IPS-18a (cell line): ENCODE results near the gene SLC35F6.
"Not testable (repeated sequence)": the region's sequence is repeated elsewhere in the genome, so short reads cannot be mapped to it uniquely, and the experiment has no call there.

Source experiments
- H3K27ac ChIP-seq: one replicate; pipeline ENCODE4 v1.5.1; 2013; ENCODE audit warnings: low read length
- H3K27me3 ChIP-seq: one replicate; pipeline ENCODE4 v1.6.1; 2013; ENCODE audit warnings: mild to moderate bottlenecking, low read length; ENCODE audit not compliant: control insufficient read depth, insufficient read depth
- H3K36me3 ChIP-seq: one replicate; pipeline ENCODE4 v1.6.1; 2013; ENCODE audit warnings: low read depth, low read length; ENCODE audit not compliant: control insufficient read depth
- H3K4me1 ChIP-seq: one replicate; pipeline ENCODE4 v1.6.1; 2013; ENCODE audit warnings: low read depth, low read length; ENCODE audit not compliant: control insufficient read depth
- H3K4me3 ChIP-seq: one replicate; pipeline ENCODE4 v1.5.1; 2013; ENCODE audit warnings: low read length
- H3K9ac ChIP-seq: one replicate; pipeline ENCODE4 v1.6.1; 2013; ENCODE audit warnings: mild to moderate bottlenecking, low read length, moderate library complexity
- H3K9me3 ChIP-seq: one replicate; pipeline ENCODE4 v1.6.1; 2013; ENCODE audit warnings: low read depth, low read length; ENCODE audit not compliant: control insufficient read depth

SLC35F6 gene

DNA sequence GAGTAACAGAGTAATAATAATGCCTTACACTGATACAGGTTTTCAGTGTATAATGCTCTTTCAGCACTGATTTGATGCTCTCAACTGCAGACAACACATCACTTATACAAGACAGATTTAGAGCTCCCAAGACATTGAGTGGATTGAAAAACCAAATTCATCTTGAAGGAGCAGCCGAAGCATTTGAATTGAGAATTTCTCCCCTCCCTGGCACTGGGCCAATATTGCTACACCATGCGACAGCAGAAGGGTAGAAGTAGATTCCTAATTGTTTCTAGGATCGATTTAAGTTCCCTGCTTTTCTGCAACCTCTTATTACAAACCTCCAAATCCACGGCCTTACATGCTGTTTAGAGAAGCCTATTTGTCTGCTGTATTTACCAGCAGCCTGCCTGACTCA lies 37.2 kb downstream of the SLC35F6 start:
- Histone ChIP-seq H3K36me3 (peaks cover 15% of the 10 kb centered on the region), H3K9me3 (no peaks in the 10 kb centered on the region), H3K9ac (no peak overlapping the region), H3K27me3 (no peaks in the 10 kb centered on the region), H3K4me1 (no peaks in the 10 kb centered on the region), H3K4me3 (no peak overlapping the region), H3K27ac (no peak overlapping the region)

DNA sequence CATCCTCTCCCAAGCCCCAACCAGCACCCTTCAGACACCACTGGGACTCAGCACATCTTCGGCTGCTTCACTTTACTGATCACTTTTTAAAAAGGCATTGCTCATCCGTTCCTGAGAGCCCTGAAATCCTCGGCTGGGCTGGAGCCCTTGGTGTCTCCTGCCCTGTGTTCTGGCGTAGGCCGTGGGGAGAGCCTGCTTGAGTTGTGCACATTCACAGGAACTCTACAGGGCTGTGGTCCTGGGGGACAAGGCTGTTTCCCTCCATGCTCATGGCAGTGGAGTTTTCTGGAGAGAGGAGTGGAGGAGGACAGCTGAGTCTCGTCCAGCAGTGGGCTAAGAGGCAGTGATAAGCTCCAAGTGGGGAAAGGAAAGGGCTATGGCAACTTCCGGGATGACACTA lies 37.7 kb downstream of the SLC35F6 start:
- Histone ChIP-seq H3K36me3 (peaks cover 15% of the 10 kb centered on the region), H3K27ac (no peak overlapping the region), H3K9ac (no peak overlapping the region), H3K4me1 (no peaks in the 10 kb centered on the region), H3K9me3 (no peaks in the 10 kb centered on the region), H3K4me3 (no peak overlapping the region), H3K27me3 (no peaks in the 10 kb centered on the region)

DNA sequence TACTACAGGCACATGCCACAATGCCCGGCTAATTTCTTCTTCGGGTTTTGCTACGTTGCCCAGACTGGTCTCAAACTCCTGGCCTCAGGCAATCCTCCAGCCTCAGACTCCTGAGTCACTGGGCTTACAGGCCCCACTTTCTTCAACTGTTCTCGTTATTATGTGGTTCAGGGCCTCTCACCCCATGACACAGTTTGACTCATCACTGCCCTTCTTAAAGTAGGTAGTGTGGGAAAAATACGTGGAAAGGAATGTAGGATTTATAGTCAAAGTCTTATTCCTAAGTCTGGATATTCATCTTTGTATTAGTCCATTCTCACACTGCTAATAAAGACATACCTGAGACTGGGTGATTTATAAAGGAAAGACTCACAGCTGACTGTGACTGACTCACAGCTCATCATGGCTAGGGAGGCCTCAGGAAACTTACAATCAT lies 41.2 kb downstream of the SLC35F6 start:
- Histone ChIP-seq H3K4me3 (no peak overlapping the region), H3K27ac (no peak overlapping the region), H3K4me1 (no peaks in the 10 kb centered on the region), H3K36me3 (peaks cover 4% of the 10 kb centered on the region), H3K27me3 (no peaks in the 10 kb centered on the region), H3K9me3 (no peaks in the 10 kb centered on the region), H3K9ac (no peak overlapping the region)

DNA sequence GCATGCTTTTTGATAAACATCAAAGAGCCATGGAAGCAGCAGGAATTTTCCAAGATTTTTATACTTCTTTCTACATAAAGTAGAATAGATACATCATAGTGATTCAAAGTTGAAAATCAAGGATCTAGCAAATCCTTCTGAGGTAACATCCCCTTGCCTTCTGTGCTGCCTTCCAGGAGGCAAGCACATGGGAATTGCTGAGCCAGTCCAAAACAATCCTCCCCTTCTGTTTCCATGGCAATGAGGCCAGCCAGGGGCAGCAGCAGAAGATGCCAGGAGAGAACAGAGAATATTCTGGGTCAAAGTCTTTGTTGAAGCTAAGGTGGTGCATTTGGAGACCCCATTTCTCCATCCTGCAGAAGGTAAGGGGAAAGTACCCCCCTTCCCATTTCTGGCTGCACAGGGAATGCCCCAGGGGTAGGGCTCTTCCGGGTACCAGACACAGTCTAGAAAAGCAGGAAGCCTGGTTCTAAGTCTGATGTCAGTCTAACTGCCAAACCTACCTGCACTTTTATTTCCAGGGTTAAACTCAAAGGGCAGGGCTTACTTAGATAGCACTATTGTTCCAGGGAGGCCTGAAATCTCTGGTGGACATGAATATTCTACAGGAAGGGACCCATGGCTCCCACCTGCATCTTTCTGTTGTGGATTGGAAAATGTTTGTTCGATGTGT lies 43.8 kb downstream of the SLC35F6 start:
- no peaks in the 10 kb centered on the region for H3K9me3 ChIP-seq
- H3K27ac ChIP-seq = no peak overlapping the region
- no peaks in the 10 kb centered on the region for H3K4me1 ChIP-seq

DNA sequence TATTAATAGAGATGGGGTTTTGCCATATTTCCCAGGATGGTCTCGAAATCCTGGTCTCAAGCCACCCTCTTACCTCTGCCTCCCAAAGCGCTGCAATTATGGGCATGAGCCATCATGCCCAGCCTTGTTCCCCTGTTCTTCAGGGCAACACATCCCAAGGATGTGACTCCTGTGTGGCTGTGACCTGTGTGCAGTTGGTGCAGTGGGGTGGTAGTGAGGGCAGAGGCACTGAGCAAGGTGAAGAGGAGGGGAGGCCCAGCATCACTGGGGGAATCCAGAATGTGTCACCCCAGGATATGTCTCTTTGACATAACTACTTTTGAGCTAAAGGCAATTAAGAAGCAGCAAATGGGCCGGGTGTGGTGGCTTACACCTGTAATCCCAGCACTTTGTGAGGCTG lies 45.1 kb downstream of the SLC35F6 start:
- Histone ChIP-seq H3K9me3 (no peaks in the 10 kb centered on the region), H3K4me3 (no peak overlapping the region), H3K4me1 (no peaks in the 10 kb centered on the region), H3K9ac (no peak overlapping the region), H3K36me3 (no peaks in the 10 kb centered on the region), H3K27me3 (no peaks in the 10 kb centered on the region), H3K27ac (no peak overlapping the region)

More for the DNA sequence above, 43.8 kb downstream of the SLC35F6 start:
- H3K4me3 ChIP-seq = no peak overlapping the region
- H3K36me3 ChIP-seq = no peaks in the 10 kb centered on the region
- no peak overlapping the region for H3K9ac ChIP-seq
- H3K27me3 ChIP-seq = no peaks in the 10 kb centered on the region

DNA sequence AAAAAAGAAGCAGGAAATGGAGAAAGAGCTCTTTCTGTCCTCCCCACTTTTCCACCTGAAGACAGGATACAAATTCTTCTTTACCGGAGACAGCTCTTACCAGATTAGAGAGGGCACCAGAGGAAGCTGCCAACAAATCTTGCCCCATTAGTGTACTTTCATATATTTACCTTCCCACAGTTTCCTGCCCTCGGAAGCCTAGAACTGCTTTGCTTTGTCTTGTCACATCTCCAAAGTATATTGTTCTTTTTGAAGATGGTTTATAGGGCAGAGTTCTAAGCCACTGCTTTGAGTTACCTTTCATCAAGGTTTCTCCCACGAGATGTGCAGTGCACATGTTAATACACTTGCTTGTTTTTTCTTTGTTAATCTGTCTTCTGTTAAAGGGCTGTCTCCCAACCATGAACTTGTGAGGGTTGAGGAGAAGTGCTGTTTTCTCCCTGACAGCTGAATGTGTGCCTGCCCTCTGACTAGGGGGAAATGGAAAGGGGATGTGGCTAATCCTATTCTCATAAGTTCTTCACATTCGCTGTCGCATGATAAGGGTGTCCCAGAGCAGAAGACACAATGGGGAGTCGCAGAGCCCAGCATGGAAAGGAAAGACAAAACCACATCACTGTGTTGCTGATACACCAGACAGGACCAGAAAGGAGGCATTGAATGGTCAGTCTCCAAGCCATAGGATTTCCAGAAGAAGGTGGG lies 45.9 kb downstream of the SLC35F6 start:
- Histone ChIP-seq H3K27me3 (no peaks in the 10 kb centered on the region), H3K4me1 (no peaks in the 10 kb centered on the region), H3K4me3 (no peak overlapping the region), H3K27ac (no peak overlapping the region), H3K9ac (no peak overlapping the region), H3K9me3 (no peaks in the 10 kb centered on the region), H3K36me3 (no peaks in the 10 kb centered on the region)

DNA sequence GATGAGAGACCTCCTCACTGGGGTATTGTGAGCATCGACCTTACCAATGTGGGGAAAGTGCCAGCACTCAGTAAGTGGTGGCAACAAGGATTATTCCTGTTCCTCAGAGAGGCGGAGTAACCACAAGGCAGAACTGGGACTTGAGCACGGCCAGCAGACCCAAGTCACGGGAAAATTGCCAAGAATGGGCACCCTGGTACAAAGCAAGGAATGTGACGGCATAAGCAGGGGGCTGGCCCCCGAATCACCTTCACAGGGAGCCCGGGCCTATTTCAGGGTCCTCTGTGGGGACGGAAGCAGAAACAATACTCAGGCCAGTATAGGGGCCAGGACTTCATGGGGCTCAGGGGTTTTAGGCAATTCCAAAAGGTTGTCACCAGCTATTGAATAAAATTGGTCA lies 47.2 kb downstream of the SLC35F6 start:
- no peaks in the 10 kb centered on the region for H3K36me3 ChIP-seq
- H3K9me3 ChIP-seq = no peaks in the 10 kb centered on the region
- H3K4me3 ChIP-seq = no peak overlapping the region
- no peak overlapping the region for H3K27ac ChIP-seq
- no peak overlapping the region for H3K9ac ChIP-seq
- H3K27me3 ChIP-seq = no peaks in the 10 kb centered on the region
- H3K4me1 ChIP-seq = no peaks in the 10 kb centered on the region

DNA sequence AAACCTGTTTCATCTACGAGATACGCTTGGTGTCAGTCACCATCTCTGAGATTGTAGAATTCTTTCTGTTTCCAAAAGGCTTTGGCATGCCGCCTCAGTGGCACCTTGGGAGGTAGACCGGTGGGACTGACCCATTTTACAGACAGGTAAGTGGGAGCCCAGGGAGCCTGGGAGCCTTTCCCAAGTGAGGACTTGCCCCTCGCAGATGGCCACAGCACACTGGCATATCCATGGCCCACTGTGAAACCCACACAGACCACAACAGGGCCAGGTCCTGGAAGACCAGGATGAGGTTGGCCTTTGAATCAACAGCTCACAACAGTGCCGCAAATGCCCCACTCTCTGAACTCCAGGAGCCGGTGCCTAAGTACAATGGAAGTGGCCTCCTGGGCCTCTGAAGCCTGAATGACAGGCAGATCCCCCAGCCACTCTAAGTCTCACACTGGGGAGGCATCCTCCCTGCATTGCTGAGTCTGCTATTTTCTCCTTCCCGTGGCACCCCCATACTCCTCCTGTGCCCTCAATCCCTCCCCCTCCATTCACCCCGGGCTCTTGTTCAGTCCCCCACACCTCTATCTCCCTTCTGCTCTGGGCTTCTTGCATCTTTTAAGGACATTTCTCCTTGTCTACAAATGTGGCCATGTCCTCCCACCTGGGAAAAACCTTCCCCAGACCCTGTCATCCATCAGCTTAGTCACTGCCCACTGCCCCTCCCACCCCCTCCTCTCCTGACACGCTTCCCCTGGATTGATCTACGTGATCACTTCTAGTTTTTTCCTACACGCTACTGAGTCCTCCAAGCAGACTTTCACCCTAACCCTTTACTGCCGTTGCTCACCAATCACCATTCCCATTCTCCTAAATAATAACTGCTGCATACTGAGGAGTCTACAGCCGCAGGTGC lies 48.0 kb downstream of the SLC35F6 start:
- H3K4me1 ChIP-seq = no peaks in the 10 kb centered on the region
- no peak overlapping the region for H3K9ac ChIP-seq
- H3K4me3 ChIP-seq = no peak overlapping the region
- H3K27ac ChIP-seq = no peak overlapping the region
- no peaks in the 10 kb centered on the region for H3K27me3 ChIP-seq
- no peaks in the 10 kb centered on the region for H3K9me3 ChIP-seq
- no peaks in the 10 kb centered on the region for H3K36me3 ChIP-seq

DNA sequence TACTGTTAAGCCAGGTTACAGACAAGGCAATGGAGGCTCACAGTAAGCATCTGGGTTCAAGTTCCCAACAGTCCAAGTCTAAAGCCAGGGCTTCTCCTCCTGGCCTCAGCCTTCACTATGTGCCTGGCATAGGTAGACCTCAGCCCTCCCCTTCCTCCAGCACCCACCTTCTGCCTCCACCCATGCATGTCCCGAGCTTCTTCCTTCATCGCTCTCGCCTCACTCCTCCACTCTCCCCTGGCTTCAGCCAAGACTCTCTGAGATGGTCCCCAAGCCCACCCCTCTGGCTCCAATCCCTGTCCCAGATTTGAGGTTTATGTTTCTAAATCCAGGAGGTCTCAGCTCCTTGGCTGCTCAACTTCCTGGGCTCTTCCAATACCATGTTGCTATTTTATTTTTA lies 48.6 kb downstream of the SLC35F6 start:
- no peaks in the 10 kb centered on the region for H3K9me3 ChIP-seq
- H3K36me3 ChIP-seq = no peaks in the 10 kb centered on the region
- no peaks in the 10 kb centered on the region for H3K4me1 ChIP-seq
- H3K27me3 ChIP-seq = no peaks in the 10 kb centered on the region
- H3K27ac ChIP-seq = no peak overlapping the region
- H3K4me3 ChIP-seq = no peak overlapping the region
- H3K9ac ChIP-seq = no peak overlapping the region

DNA sequence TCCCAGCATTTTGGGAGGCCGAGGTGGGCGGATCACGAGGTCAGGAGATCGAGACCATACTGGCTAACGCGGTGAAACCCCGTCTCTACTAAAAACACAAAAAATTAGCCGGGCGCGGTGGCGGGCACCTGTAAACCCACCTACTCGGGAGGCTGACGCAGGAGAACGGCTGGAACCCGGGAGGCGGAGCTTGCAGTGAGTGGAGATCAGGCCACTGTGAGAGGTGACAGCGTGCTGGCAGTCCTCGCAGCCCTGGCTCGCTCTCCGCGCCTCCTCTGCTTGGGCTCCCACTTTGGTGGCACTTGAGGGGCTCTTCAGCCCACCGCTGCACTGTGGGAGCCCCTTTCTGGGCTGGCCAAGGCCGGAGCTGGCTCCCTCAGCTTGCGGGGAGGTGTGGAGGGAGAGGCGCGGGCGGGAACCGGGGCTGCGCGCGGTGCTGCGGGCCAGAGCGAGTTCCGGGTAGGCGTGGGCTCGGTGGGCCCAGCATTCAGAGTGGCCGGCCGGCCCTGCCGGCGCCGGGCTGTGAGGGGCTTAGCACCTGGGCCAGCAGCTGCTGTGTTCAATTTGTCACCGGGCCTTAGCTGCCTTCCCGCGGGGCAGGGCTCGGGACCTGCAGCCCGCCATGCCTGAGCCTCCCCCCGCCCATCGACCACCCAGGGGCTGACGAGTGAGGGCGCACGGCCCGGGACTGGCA lies 50.1 kb downstream of the SLC35F6 start:
- not testable (repeated sequence) for H3K27ac ChIP-seq, H3K4me1 ChIP-seq, H3K36me3 ChIP-seq, H3K27me3 ChIP-seq, H3K9me3 ChIP-seq, H3K4me3 ChIP-seq, H3K9ac ChIP-seq

DNA sequence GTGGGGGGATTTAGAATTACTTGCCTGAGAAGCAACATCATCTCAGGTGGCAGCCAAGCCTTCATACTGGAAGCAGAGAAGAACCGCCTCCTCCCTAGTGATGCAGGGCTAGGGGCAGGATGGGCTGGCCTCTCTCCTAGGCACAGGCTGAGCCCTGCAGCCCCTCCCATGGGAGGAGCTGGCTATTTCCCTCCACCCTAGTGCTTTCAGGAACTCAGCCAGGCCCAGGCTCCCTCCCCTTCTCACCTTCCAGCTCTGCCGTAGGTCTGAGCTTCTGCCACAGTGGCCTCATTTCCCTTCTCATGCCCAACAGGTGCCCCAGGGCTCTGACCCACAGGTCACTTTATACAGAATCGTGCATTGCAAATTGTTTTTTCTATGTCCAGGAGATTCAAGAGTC lies 52.8 kb downstream of the SLC35F6 start:
- no peak overlapping the region for H3K4me3 ChIP-seq
- no peak overlapping the region for H3K27ac ChIP-seq
- no peaks in the 10 kb centered on the region for H3K4me1 ChIP-seq
- no peaks in the 10 kb centered on the region for H3K9me3 ChIP-seq
- H3K9ac ChIP-seq = no peak overlapping the region
- no peaks in the 10 kb centered on the region for H3K27me3 ChIP-seq
- no peaks in the 10 kb centered on the region for H3K36me3 ChIP-seq
